ENCODE results near the gene CCDC85C.

Gene CCDC85C

GRCh38 chr14:99572173-99572999 lies 31.6 kb downstream of the CCDC85C start:
- no peak for DNase-seq (ENCODE audit: low read depth in 3 of 3)

- DNase-seq (ENCODE audit: low read depth in 3 of 3) = no peak
These were observed 32.6 kb downstream of the CCDC85C start for GRCh38 chr14:99571303-99571986.

GRCh38 chr14:99570544-99571302 lies 33.3 kb downstream of the CCDC85C start:
- DNase-seq (ENCODE audit: low read depth in 3 of 3) = no peak

- no peak for DNase-seq (ENCODE audit: low read depth in 3 of 3)
These were observed 34.1 kb downstream of the CCDC85C start for GRCh38 chr14:99569725-99570543.

- DNase-seq (ENCODE audit: low read depth in 3 of 3) = no peak
These were observed 35.1 kb downstream of the CCDC85C start for GRCh38 chr14:99568567-99569560.

- no peak for DNase-seq (ENCODE audit: low read depth in 3 of 3)
These were observed 37.3 kb downstream of the CCDC85C start for GRCh38 chr14:99566390-99567354.

- DNase-seq (ENCODE audit: low read depth in 3 of 3) = no peak
These were observed 38.0 kb downstream of the CCDC85C start for GRCh38 chr14:99566009-99566389.

GRCh38 chr14:99565383-99565782 lies 38.6 kb downstream of the CCDC85C start:
- DNase-seq (ENCODE audit: low read depth in 3 of 3) = no peak

GRCh38 chr14:99564926-99565259 lies 39.1 kb downstream of the CCDC85C start:
- no peak for DNase-seq (ENCODE audit: low read depth in 3 of 3)

GRCh38 chr14:99564256-99564925 lies 39.6 kb downstream of the CCDC85C start:
- DNase-seq (ENCODE audit: low read depth in 3 of 3) = no peak

GRCh38 chr14:99563749-99564129 lies 40.3 kb downstream of the CCDC85C start:
- DNase-seq (ENCODE audit: low read depth in 3 of 3) = no peak

GRCh38 chr14:99562856-99563748 lies 40.9 kb downstream of the CCDC85C start:
- no peak for DNase-seq (ENCODE audit: low read depth in 3 of 3)

GRCh38 chr14:99561864-99562263 lies 42.1 kb downstream of the CCDC85C start:
- DNase-seq (ENCODE audit: low read depth in 3 of 3) = no peak

GRCh38 chr14:99560922-99561683 lies 42.9 kb downstream of the CCDC85C start:
- no peak for DNase-seq (ENCODE audit: low read depth in 3 of 3)

- DNase-seq (ENCODE audit: low read depth in 3 of 3) = no peak
These were observed 43.6 kb downstream of the CCDC85C start for GRCh38 chr14:99560403-99560802.

GRCh38 chr14:99559286-99559990 lies 44.6 kb downstream of the CCDC85C start:
- DNase-seq (ENCODE audit: low read depth in 3 of 3) = no peak

All from stimulated activated CD4-positive, alpha-beta T cell treated with anti-CD3 and anti-CD28 coated beads, TNF-alpha, amount 100 ng/mL, for 24 hours (primary cell).